ENCODE data around the gene FAM32A. TPM values are rescaled to one million over a fixed set of nuclear protein-coding genes. Genes with fewer than 3 reads are reported as not detected.
A peak's percentile ranks its signal among the peaks of the same experiment; 100 is the strongest.

Gene FAM32A
- polyA plus RNA-seq, 1 of the 3 experiments (the other 2 are of a cell fraction) = 156 TPM

DNA sequence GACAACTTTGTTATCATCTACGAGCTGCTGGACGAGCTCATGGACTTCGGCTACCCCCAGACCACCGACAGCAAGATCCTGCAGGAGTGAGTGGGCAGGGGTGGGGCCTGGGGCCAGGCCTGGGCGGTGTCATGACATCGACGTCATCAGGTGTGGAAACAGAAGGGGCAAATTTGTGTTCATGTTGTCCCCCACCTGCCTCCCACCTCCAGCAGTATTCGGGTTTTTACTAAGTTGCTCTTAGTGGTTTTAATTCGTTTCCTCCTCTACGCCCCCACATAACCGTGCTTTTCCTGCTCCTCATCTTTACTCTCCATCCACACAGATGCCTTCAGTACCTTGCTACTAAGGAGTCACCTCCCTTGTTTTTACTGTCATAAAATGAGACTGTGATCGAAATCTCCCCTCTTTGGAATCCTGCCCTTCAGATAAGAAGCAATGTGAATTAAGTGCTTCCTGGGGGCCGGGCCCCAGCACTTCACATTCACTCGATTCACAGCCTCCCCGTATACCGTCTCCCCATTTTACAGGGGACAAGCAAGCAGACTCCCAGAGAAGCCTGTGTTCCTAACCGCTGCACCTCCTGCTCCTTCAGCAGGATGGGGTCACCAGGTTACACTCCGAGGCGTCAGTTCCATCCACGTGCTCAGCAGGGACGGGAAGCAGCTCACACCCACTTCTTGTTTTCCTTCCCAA is 23.0 kb downstream of the FAM32A start:
- H3K9me2 ChIP-seq = no peaks in the 10 kb centered on the region
- DNase-seq = no peak
- peaks cover 0 to 14% of the 10 kb centered on the region in 2 experiments; a peak in 1 of 4 replicates for H3K4me1 ChIP-seq (ENCODE audit: control insufficient read depth in 1 of 2, insufficient read depth in 2 of 2, low read depth in 1 of 2, low read length in 1 of 2)
- H3K4me3 ChIP-seq (ENCODE audit: low read depth in 2 of 2, low read length in 1 of 2) = no peak overlapping the region
- peaks cover 39 to 61% of the 10 kb centered on the region in 2 experiments for H3K36me3 ChIP-seq (replicated peaks in 1 of 2; ENCODE audit: control insufficient read depth in 1 of 2, insufficient read depth in 2 of 2, low read length in 1 of 2)
- no peak overlapping the region for H2AFZ ChIP-seq (ENCODE audit: low read depth)
- H3K9ac ChIP-seq = no peak overlapping the region
- no peak overlapping the region for H3K4me2 ChIP-seq
- peaks cover 10% of the 10 kb centered on the region for H4K20me1 ChIP-seq (ENCODE audit: insufficient read depth)
- CTCF ChIA-PET = no interaction called here
- H3K79me2 ChIP-seq (ENCODE audit: insufficient read depth) = peaks cover 34% of the 10 kb centered on the region
- TF ChIP-seq TAF1 (IDR thresholded peaks at IDR 0.05; ENCODE audit: borderline replicate concordance, low read depth, low read length) = no peak
- H3F3A ChIP-seq (replicated peaks; ENCODE audit: insufficient read depth) = peaks cover 5% of the 10 kb centered on the region
- POLR2A ChIA-PET = no interaction called here
- no peak overlapping the region for H3K27ac ChIP-seq (ENCODE audit: low read depth in 2 of 2, low read length in 1 of 2)
- H3K9me3 ChIP-seq = no peaks in the 10 kb centered on the region
- no peaks in the 10 kb centered on the region for H3K27me3 ChIP-seq (ENCODE audit: insufficient read depth)
- 98% methylated on average over 21 of the region's 21 CpGs for WGBS (ENCODE audit: low lambda C conversion rate)

DNA sequence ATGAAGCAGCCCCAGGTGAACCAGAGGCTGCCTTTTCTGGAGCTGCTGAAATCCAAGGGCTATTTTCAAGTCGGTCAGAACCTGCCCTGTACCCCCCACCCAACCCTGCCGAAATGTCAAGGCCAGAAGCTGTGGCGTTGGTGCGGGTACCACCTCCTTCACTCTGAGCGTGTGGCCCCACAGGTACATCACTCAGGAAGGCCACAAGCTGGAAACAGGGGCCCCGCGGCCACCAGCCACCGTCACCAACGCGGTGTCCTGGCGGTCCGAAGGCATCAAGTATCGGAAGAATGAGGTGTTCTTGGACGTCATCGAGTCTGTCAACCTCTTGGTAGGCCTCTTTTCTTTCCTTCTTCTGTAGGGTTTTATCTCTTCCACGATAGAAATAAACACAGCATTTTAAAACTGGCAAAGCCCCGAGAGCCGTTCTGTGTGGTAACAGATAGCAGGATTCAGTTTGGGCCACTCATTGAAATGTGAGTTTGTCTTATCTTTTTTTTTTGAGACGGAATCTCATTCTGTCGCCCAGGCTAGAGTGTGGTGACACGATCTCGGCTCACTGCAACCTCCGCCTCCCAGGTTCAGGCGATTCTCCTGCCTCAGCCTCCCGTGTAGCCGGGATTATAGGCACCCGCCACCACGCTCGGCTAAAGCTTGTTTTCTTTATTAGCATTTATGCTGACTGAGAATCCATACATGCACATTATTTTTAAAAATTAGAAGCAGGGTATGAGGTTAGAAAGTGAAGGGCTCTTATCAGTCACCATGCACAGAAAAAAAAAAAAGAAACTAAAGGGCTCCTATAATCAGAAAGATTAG is 23.8 kb downstream of the FAM32A start:
- H3F3A ChIP-seq (replicated peaks; ENCODE audit: insufficient read depth) = peaks cover 5% of the 10 kb centered on the region
- H2AFZ ChIP-seq (ENCODE audit: low read depth) = no peak overlapping the region
- H3K79me2 ChIP-seq (ENCODE audit: insufficient read depth) = peaks cover 42% of the 10 kb centered on the region
- H3K9ac ChIP-seq = no peak overlapping the region
- H3K4me3 ChIP-seq (ENCODE audit: low read depth in 2 of 2, low read length in 1 of 2) = no peak overlapping the region
- no peak overlapping the region for H3K4me2 ChIP-seq
- ChIA-PET POLR2A (no interaction called here), CTCF (no interaction called here)
- no peaks in the 10 kb centered on the region for H3K9me2 ChIP-seq
- H3K4me1 ChIP-seq (ENCODE audit: control insufficient read depth in 1 of 2, insufficient read depth in 2 of 2, low read depth in 1 of 2, low read length in 1 of 2) = peaks cover 0 to 14% of the 10 kb centered on the region in 2 experiments; a peak in 1 of 4 replicates
- DNase-seq = peak; percentile 7
- H3K27ac ChIP-seq (ENCODE audit: low read depth in 2 of 2, low read length in 1 of 2) = no peak overlapping the region
- TF ChIP-seq POLR2AphosphoS5 (IDR thresholded peaks at IDR 0.05; ENCODE audit: low read depth, low read length) (no peak), FOXJ3 (CRISPR knock-in tag; IDR thresholded peaks at IDR 0.05) (no peak), ELF1 (IDR thresholded peaks at IDR 0.05) (no peak), NRF1 (IDR thresholded peaks at IDR 0.05; ENCODE audit: low read depth, low read length) (no peak), FOXM1 (IDR thresholded peaks at IDR 0.05; ENCODE audit: low read depth) (no peak), MEF2A (IDR thresholded peaks at IDR 0.05; ENCODE audit: borderline replicate concordance, low read depth) (no peak), RCOR1 (IDR thresholded peaks at IDR 0.05; ENCODE audit: low read length) (no peak), JUND (IDR thresholded peaks at IDR 0.05) (no peak), CTCF (IDR thresholded peaks at IDR 0.05) (no peak), GATA2 (CRISPR knock-in tag; IDR thresholded peaks at IDR 0.05) (no peak), RFX5 (IDR thresholded peaks at IDR 0.05; ENCODE audit: low read length) (no peak), TCF12 (IDR thresholded peaks at IDR 0.05) (no peak), RXRA (IDR thresholded peaks at IDR 0.05; ENCODE audit: borderline replicate concordance, low read depth) (no peak), TAF1 (IDR thresholded peaks at IDR 0.05; ENCODE audit: borderline replicate concordance, low read depth, low read length) (no peak), CHD2 (IDR thresholded peaks at IDR 0.05; ENCODE audit: low read length, partially characterized antibody) (no peak)
- TF ChIP-seq, protein P1, sequence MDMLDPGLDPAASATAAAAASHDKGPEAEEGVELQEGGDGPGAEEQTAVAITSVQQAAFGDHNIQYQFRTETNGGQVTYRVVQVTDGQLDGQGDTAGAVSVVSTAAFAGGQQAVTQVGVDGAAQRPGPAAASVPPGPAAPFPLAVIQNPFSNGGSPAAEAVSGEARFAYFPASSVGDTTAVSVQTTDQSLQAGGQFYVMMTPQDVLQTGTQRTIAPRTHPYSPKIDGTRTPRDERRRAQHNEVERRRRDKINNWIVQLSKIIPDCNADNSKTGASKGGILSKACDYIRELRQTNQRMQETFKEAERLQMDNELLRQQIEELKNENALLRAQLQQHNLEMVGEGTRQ (IDR thresholded peaks at IDR 0.05; ENCODE audit: borderline replicate concordance, low read depth, low read length) = no peak
- TF ChIP-seq, protein P2, sequence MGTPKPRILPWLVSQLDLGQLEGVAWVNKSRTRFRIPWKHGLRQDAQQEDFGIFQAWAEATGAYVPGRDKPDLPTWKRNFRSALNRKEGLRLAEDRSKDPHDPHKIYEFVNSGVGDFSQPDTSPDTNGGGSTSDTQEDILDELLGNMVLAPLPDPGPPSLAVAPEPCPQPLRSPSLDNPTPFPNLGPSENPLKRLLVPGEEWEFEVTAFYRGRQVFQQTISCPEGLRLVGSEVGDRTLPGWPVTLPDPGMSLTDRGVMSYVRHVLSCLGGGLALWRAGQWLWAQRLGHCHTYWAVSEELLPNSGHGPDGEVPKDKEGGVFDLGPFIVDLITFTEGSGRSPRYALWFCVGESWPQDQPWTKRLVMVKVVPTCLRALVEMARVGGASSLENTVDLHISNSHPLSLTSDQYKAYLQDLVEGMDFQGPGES (IDR thresholded peaks at IDR 0.05; ENCODE audit: low read depth, low read length) = no peak
- H3K9me3 ChIP-seq = no peaks in the 10 kb centered on the region
- no peaks in the 10 kb centered on the region for H3K27me3 ChIP-seq (ENCODE audit: insufficient read depth)
- H4K20me1 ChIP-seq (ENCODE audit: insufficient read depth) = peaks cover 12% of the 10 kb centered on the region; the same call in 1 of the 2 replicates
- H3K36me3 ChIP-seq (replicated peaks in 1 of 2; ENCODE audit: control insufficient read depth in 1 of 2, insufficient read depth in 2 of 2, low read length in 1 of 2) = peaks cover 41 to 54% of the 10 kb centered on the region in 2 experiments
- 93% methylated on average over 29 of the region's 29 CpGs for WGBS (ENCODE audit: low lambda C conversion rate)

Measured in SK-N-SH (cell line).